Measurements from ENCODE around the gene ACVR1B.

ACVR1B gene

GRCh38 chr12:52044292-52044983 lies 92.9 kb downstream of the ACVR1B start:
- Histone ChIP-seq H3K27ac (no peak overlapping the region), H3K27me3 (peaks cover 21% of the 10 kb centered on the region), H3K9me3 (no peaks in the 10 kb centered on the region), H3K4me1 (ENCODE audit: control insufficient read depth in 1 of 2, insufficient read depth in 1 of 2, low read depth in 1 of 2, low read length in 1 of 2) (peaks cover 8% of the 10 kb centered on the region in 2 experiments), H3K4me3 (ENCODE audit: low read depth in 1 of 2, low read length in 1 of 2) (no peak overlapping the region), H3K36me3 (no peaks in the 10 kb centered on the region)
- TF ChIP-seq, protein P1, sequence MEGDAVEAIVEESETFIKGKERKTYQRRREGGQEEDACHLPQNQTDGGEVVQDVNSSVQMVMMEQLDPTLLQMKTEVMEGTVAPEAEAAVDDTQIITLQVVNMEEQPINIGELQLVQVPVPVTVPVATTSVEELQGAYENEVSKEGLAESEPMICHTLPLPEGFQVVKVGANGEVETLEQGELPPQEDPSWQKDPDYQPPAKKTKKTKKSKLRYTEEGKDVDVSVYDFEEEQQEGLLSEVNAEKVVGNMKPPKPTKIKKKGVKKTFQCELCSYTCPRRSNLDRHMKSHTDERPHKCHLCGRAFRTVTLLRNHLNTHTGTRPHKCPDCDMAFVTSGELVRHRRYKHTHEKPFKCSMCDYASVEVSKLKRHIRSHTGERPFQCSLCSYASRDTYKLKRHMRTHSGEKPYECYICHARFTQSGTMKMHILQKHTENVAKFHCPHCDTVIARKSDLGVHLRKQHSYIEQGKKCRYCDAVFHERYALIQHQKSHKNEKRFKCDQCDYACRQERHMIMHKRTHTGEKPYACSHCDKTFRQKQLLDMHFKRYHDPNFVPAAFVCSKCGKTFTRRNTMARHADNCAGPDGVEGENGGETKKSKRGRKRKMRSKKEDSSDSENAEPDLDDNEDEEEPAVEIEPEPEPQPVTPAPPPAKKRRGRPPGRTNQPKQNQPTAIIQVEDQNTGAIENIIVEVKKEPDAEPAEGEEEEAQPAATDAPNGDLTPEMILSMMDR (IDR thresholded peaks at IDR 0.05): no peak

- H3K27ac ChIP-seq: peak overlapping the region; percentile 41
- H3K4me3 ChIP-seq (ENCODE audit: low read depth in 1 of 2, low read length in 1 of 2): no peak overlapping the region
- peaks cover 16% of the 10 kb centered on the region in 2 experiments for H3K4me1 ChIP-seq (ENCODE audit: control insufficient read depth in 1 of 2, insufficient read depth in 1 of 2, low read depth in 1 of 2, low read length in 1 of 2)
- TF ChIP-seq, protein P1 (IDR thresholded peaks at IDR 0.05): no peak
- peaks cover 26% of the 10 kb centered on the region for H3K27me3 ChIP-seq
- H3K9me3 ChIP-seq: no peaks in the 10 kb centered on the region
- H3K36me3 ChIP-seq: no peaks in the 10 kb centered on the region
These were observed 94.3 kb downstream of the ACVR1B start for GRCh38 chr12:52045794-52046199.

Measured in neutrophil (primary cell).